Measurements from ENCODE around the gene RASAL3. TPM values are rescaled to one million over a fixed set of nuclear protein-coding genes. Genes with fewer than 3 reads are reported as not detected.

RASAL3 gene
- total and polyA plus RNA-seq, 2 donors: 30.8 to 68.1 TPM

DNA sequence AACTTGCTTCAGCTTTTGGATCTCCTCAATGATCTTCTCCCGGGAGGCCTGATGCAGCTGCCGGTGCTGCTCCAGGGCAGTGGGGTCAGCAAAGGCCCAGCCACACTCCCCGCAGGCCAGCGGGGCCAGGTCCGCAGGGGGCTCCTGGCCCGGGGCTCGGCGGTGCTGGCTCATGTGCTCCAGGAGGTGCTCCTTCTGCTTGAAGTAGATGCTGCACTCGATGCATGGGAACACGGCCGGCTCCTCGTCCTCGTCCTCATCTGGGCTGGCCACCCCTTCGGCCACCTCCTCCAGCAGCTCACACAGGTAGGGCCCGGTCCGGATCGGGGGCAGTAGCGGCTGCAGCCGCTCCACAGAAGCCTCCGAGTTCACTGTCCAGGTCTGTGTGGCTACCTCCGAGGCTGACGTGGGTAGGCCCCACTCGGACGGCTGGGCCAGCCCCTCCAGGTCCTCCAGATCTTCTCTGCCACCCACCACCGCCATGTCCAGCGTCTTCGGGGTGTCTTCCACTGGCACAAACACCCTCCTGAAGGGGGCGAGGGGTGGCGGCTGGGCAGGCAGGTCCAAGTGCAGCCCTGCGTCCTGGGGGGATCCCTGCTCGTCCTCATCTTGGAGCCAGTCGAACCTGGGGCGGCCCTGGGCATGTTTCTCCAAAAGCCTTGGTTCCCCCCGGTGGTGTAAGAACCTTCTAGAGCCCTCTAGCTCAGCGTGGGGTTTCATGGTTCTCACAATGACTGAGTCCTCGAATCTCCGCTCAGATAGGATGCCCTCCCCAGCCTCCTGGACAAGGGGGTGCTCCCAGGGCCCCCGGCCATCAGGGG, 24.3 kb downstream of the RASAL3 start:
- Histone ChIP-seq H3K27ac (ENCODE audit: low read depth in 1 of 2, low read length in 1 of 2) (no peak overlapping the region), H3K36me3 (ENCODE audit: control insufficient read depth in 2 of 2, insufficient read depth in 2 of 2, low read length in 1 of 2) (peaks cover 0 to 4% of the 10 kb centered on the region in 2 donors), H3K4me3 (ENCODE audit: low read length in 2 of 2) (no peak overlapping the region), H3K4me1 (ENCODE audit: control insufficient read depth in 2 of 2, insufficient read depth in 2 of 2, low read length in 2 of 2) (peaks cover 0 to 4% of the 10 kb centered on the region in 2 donors), H3K9me3 (ENCODE audit: control insufficient read depth in 2 of 2, insufficient read depth in 1 of 2, low read length in 1 of 2) (no peaks in the 10 kb centered on the region), H3K27me3 (ENCODE audit: control insufficient read depth in 2 of 2, insufficient read depth in 1 of 2, low read length in 1 of 2) (no peaks in the 10 kb centered on the region)
- DNase-seq (ENCODE audit: low read depth in 6 of 9, low spot score in 9 of 9): no peak
- WGBS: 96% methylated on average over 38 of the region's 38 CpGs

DNA sequence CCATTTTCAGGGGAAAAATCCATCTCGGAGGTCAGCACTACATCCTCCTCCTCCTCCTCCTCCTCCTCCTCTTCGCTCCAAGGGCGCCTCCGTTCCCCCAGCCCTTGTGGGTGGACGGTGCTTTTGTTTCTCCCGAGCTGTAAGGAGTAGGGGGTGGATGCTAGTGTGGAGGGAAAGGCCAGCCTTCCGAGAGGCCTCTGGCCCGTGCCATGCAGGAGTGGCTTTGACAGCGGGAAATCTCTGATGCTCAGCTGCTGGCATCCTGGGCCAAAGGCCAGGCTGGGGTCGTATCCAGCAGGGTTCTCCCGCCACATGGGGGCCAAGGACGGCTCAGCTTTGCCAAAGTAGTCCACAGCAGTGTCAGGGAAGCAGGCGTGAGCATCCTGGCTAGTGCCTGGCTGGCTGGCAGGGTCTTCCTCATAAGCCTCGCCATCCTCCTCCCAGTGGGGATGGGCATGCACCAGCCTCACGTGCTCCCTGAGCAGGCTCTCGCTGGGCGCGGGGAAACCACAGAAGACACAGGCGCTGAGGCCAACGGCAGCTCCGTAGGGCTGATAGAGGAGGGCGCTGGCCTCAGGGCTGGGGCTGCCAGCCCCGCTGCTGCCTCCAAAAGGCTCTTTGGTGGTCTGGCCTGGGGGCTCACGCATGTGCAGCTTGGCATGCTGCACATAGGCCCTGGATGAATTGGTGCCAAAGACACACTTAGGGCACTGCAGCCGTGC, 25.1 kb downstream of the RASAL3 start:
- WGBS: 59% methylated on average over 25 of the region's 25 CpGs
- H3K4me3 ChIP-seq (ENCODE audit: low read length in 2 of 2): no peak overlapping the region
- H3K9me3 ChIP-seq (ENCODE audit: control insufficient read depth in 2 of 2, insufficient read depth in 1 of 2, low read length in 1 of 2): no peaks in the 10 kb centered on the region
- DNase-seq (ENCODE audit: low read depth in 6 of 9, low spot score in 9 of 9): no peak
- peaks cover 0 to 4% of the 10 kb centered on the region in 2 donors for H3K4me1 ChIP-seq (ENCODE audit: control insufficient read depth in 2 of 2, insufficient read depth in 2 of 2, low read length in 2 of 2)
- H3K27me3 ChIP-seq (ENCODE audit: control insufficient read depth in 2 of 2, insufficient read depth in 1 of 2, low read length in 1 of 2): no peaks in the 10 kb centered on the region
- peaks cover 0 to 4% of the 10 kb centered on the region in 2 donors for H3K36me3 ChIP-seq (ENCODE audit: control insufficient read depth in 2 of 2, insufficient read depth in 2 of 2, low read length in 1 of 2)
- no peak overlapping the region for H3K27ac ChIP-seq (ENCODE audit: low read depth in 1 of 2, low read length in 1 of 2)

DNA sequence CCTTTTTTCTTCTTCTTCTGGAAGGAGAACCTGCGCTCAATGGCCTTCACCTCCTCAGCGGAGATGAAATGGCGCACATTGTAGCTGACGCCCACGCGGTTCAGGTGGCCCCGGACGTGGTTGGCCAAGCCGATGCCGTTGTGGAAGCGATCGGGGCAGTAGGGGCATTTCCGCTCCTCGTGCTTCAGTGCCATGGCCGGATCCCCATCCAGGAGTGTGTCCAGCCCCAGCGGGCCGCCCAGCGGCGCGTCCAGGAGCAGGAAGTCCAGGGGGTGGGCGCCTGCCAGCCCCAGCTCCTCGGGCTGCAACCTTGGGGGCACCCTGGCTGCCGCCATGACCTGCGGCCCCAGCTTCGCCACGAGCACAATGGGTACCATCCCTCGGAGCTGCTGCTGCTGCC, 25.8 kb downstream of the RASAL3 start:
- no peak overlapping the region for H3K4me3 ChIP-seq (ENCODE audit: low read length in 2 of 2)
- H3K9me3 ChIP-seq (ENCODE audit: control insufficient read depth in 2 of 2, insufficient read depth in 1 of 2, low read length in 1 of 2): no peaks in the 10 kb centered on the region
- DNase-seq (ENCODE audit: low read depth in 6 of 9, low spot score in 9 of 9): no peak
- no peaks in the 10 kb centered on the region for H3K27me3 ChIP-seq (ENCODE audit: control insufficient read depth in 2 of 2, insufficient read depth in 1 of 2, low read length in 1 of 2)
- H3K27ac ChIP-seq (ENCODE audit: low read depth in 1 of 2, low read length in 1 of 2): no peak overlapping the region
- peaks cover 0 to 6% of the 10 kb centered on the region in 2 donors for H3K4me1 ChIP-seq (ENCODE audit: control insufficient read depth in 2 of 2, insufficient read depth in 2 of 2, low read length in 2 of 2)
- peaks cover 0 to 4% of the 10 kb centered on the region in 2 donors for H3K36me3 ChIP-seq (ENCODE audit: control insufficient read depth in 2 of 2, insufficient read depth in 2 of 2, low read length in 1 of 2)
- 98% methylated on average over 27 of the region's 27 CpGs for WGBS

DNA sequence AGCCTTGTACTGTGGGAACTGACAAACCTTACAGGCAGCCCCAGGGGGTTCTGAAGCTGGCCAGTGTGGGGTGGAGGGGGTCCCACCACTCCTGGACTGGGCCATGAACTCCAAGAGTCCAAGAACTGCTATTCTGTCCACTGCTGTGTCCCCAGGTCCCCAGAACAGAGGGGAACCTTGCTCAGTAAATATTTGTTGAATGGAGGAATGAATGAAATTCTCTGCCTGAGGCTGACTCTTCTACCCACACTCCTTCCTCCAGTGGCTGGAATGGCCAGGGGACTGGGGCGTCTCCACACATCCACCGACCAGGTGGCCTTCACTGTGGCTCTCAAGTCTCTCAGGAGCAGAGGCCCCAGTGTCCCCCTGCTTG, 26.2 kb downstream of the RASAL3 start:
- H3K27me3 ChIP-seq (ENCODE audit: control insufficient read depth in 2 of 2, insufficient read depth in 1 of 2, low read length in 1 of 2): no peaks in the 10 kb centered on the region
- no peak overlapping the region for H3K27ac ChIP-seq (ENCODE audit: low read depth in 1 of 2, low read length in 1 of 2)
- H3K36me3 ChIP-seq (ENCODE audit: control insufficient read depth in 2 of 2, insufficient read depth in 2 of 2, low read length in 1 of 2): peaks cover 0 to 4% of the 10 kb centered on the region in 2 donors
- no peak overlapping the region for H3K4me3 ChIP-seq (ENCODE audit: low read length in 2 of 2)
- H3K9me3 ChIP-seq (ENCODE audit: control insufficient read depth in 2 of 2, insufficient read depth in 1 of 2, low read length in 1 of 2): no peaks in the 10 kb centered on the region
- peaks cover 0 to 10% of the 10 kb centered on the region in 2 donors for H3K4me1 ChIP-seq (ENCODE audit: control insufficient read depth in 2 of 2, insufficient read depth in 2 of 2, low read length in 2 of 2)
- no peak for DNase-seq (ENCODE audit: low read depth in 6 of 9, low spot score in 9 of 9)
- WGBS: 98% methylated on average over 2 of the region's 2 CpGs

DNA sequence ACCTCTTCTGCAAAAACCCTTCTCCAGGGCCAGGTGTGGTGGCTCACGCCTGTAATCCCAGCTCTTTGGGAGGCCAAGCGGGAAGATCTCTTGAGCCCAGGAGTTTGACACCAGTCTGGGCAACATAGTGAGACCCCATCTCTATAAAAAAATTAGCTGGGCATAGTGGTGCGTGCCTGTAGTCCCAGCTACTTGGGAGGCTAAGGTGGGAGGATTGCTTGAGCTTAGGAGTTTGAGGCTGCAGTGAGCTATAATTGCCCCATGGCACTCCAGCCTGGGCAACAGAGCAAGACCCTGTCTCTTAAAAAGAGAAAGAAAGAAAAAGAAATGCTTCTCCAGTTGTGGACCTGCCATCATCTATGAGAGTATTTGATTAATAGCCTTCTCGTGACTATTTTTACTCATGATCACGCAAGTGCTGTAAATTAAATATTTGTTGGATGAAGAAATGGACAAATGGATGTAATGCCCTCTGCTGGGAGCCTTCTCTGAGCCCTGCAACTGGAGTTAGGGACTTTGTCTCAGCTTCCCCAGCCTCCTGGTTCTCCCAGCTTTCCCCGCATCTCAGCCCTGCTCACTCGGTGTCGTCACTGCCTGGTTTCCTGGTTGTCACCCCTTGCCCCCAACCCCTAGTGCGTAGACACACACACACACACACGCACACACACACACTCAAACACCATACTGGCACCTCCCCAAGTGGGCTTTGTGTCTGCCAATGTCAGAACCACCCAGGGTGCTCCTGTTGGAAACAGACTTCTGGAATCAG, 26.8 kb downstream of the RASAL3 start:
- 98% methylated on average over 10 of the region's 10 CpGs for WGBS
- H3K4me1 ChIP-seq (ENCODE audit: control insufficient read depth in 2 of 2, insufficient read depth in 2 of 2, low read length in 2 of 2): peaks cover 0 to 14% of the 10 kb centered on the region in 2 donors
- DNase-seq (ENCODE audit: low read depth in 6 of 9, low spot score in 9 of 9): no peak
- no peak overlapping the region for H3K4me3 ChIP-seq (ENCODE audit: low read length in 2 of 2)
- H3K27ac ChIP-seq (ENCODE audit: low read depth in 1 of 2, low read length in 1 of 2): no peak overlapping the region
- no peaks in the 10 kb centered on the region for H3K9me3 ChIP-seq (ENCODE audit: control insufficient read depth in 2 of 2, insufficient read depth in 1 of 2, low read length in 1 of 2)
- H3K36me3 ChIP-seq (ENCODE audit: control insufficient read depth in 2 of 2, insufficient read depth in 2 of 2, low read length in 1 of 2): peaks cover 0 to 4% of the 10 kb centered on the region in 2 donors
- no peaks in the 10 kb centered on the region for H3K27me3 ChIP-seq (ENCODE audit: control insufficient read depth in 2 of 2, insufficient read depth in 1 of 2, low read length in 1 of 2)

DNA sequence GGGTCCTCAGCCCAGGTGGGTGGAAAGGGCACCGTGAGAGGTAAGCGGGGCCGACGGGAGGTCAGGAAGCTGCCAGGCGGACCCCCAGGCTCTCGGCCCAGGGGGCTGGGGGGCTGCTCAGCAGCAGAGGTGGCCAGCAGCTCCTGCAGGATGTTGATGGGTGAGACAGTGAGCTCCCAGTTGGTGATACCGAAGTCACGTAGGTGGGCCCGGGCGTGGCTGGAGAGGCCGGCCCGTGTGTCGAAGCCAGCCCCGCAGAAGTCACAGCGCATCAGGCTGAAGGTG, 27.6 kb downstream of the RASAL3 start:
- Histone ChIP-seq H3K27me3 (ENCODE audit: control insufficient read depth in 2 of 2, insufficient read depth in 1 of 2, low read length in 1 of 2) (no peaks in the 10 kb centered on the region), H3K9me3 (ENCODE audit: control insufficient read depth in 2 of 2, insufficient read depth in 1 of 2, low read length in 1 of 2) (no peaks in the 10 kb centered on the region), H3K4me1 (ENCODE audit: control insufficient read depth in 2 of 2, insufficient read depth in 2 of 2, low read length in 2 of 2) (peaks cover 2 to 16% of the 10 kb centered on the region in 2 donors), H3K36me3 (ENCODE audit: control insufficient read depth in 2 of 2, insufficient read depth in 2 of 2, low read length in 1 of 2) (peaks cover 0 to 4% of the 10 kb centered on the region in 2 donors), H3K4me3 (ENCODE audit: low read length in 2 of 2) (no peak overlapping the region), H3K27ac (ENCODE audit: low read depth in 1 of 2, low read length in 1 of 2) (no peak overlapping the region)
- 97% methylated on average over 15 of the region's 15 CpGs for WGBS
- no peak for DNase-seq (ENCODE audit: low read depth in 6 of 9, low spot score in 9 of 9)

DNA sequence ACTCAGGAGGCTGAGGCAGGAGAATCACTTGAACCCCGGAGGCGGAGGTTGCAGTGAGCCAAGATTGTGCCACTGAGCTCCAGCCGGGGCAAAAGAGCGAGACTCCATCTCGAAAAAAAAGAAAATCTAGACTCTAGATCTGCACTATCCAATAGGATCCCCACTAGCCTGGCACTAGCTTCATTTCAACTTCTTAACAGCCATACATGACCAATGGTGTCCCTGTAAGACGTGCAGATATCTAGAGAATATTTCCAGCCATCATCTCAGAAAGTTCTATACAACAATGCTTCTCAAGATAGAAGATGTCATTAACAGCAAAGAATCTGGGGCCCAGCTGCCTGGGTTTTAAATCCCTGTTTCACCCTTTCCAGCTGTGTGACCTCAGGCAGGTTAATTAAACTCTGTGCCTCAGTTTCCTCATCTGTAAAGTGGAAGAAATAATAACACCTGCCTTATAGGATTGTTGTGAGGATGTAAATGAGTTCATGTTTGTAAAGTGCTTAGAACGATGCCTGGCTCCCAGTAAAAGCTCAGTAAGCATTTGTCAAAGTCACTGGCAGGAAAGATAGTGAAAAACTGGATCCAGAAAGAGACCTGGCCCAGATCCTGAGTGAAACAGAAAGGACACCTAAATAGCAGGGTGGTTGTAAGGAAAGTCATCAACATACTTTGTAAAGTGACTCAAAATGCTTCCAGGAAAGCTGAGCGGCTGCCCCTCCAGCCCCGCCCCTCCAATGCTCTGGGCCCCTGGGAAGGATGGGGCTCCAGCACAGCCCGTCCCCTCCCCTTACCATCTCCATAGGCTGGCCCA, 28.1 kb downstream of the RASAL3 start:
- Histone ChIP-seq H3K36me3 (ENCODE audit: control insufficient read depth in 2 of 2, insufficient read depth in 2 of 2, low read length in 1 of 2) (peaks cover 0 to 4% of the 10 kb centered on the region in 2 donors), H3K4me3 (ENCODE audit: low read length in 2 of 2) (no peak overlapping the region), H3K27ac (ENCODE audit: low read depth in 1 of 2, low read length in 1 of 2) (no peak overlapping the region), H3K27me3 (ENCODE audit: control insufficient read depth in 2 of 2, insufficient read depth in 1 of 2, low read length in 1 of 2) (no peaks in the 10 kb centered on the region), H3K9me3 (ENCODE audit: control insufficient read depth in 2 of 2, insufficient read depth in 1 of 2, low read length in 1 of 2) (no peaks in the 10 kb centered on the region), H3K4me1 (ENCODE audit: control insufficient read depth in 2 of 2, insufficient read depth in 2 of 2, low read length in 2 of 2) (peaks cover 7 to 22% of the 10 kb centered on the region in 2 donors)
- no peak for DNase-seq (ENCODE audit: low read depth in 6 of 9, low spot score in 9 of 9)
- 96% methylated on average over 10 of the region's 10 CpGs for WGBS

DNA sequence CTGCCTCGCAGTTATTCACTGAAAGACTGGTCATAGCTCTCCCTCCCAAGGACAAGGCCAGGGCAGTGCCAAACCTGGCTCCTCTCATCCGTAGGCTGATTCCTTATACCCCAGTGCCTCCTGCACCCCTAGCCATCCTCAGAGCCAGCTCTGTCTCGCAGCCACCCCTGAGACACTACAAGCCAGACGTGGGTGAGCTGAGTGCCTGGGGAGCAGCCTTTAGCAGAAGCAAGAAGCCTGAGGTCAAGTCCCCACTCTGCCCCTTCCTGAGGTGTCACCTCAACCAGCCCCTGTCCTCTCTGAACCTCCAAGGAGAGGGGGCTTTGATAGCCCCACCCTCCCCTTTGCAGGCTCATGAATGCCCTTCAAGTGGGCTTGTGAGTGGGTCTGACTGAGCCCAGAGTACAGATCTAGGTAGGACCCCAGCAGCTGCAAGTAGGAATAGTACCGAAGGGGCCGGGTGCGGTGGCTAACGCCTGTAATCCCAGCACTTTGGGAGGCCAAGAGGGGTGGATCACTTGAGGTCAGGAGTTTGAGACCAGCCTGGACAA, 30.8 kb downstream of the RASAL3 start:
- Histone ChIP-seq H3K36me3 (ENCODE audit: control insufficient read depth in 2 of 2, insufficient read depth in 2 of 2, low read length in 1 of 2) (peaks cover 14 to 23% of the 10 kb centered on the region in 2 donors), H3K9me3 (ENCODE audit: control insufficient read depth in 2 of 2, insufficient read depth in 1 of 2, low read length in 1 of 2) (no peaks in the 10 kb centered on the region), H3K4me1 (ENCODE audit: control insufficient read depth in 2 of 2, insufficient read depth in 2 of 2, low read length in 2 of 2) (peaks cover 8 to 28% of the 10 kb centered on the region in 2 donors), H3K27ac (ENCODE audit: low read depth in 1 of 2, low read length in 1 of 2) (peak overlapping the region in 1 of 2 donors; percentile 95), H3K27me3 (ENCODE audit: control insufficient read depth in 2 of 2, insufficient read depth in 1 of 2, low read length in 1 of 2) (no peaks in the 10 kb centered on the region), H3K4me3 (ENCODE audit: low read length in 2 of 2) (peak overlapping the region; percentile 74 to 89)
- WGBS: 71% methylated on average over 8 of the region's 8 CpGs
- DNase-seq (ENCODE audit: low read depth in 6 of 9, low spot score in 9 of 9): no peak

All from thymus (tissue), 11 donors.